GM19463 (cell line): ENCODE results near the gene ZNF778.
"Not testable (repeated sequence)": the region's sequence is repeated elsewhere in the genome, so short reads cannot be mapped to it uniquely, and the experiment has no call there.

ENCODE experiments used
- ATAC-seq: cut with Tn5 transposase; IDR thresholded peaks from one replicate; pipeline ENCODE4 v1.9.1; 2021; ENCODE audit warnings: mild to moderate bottlenecking, moderate library complexity; ENCODE audit not compliant: unreplicated experiment

ZNF778 gene

DNA sequence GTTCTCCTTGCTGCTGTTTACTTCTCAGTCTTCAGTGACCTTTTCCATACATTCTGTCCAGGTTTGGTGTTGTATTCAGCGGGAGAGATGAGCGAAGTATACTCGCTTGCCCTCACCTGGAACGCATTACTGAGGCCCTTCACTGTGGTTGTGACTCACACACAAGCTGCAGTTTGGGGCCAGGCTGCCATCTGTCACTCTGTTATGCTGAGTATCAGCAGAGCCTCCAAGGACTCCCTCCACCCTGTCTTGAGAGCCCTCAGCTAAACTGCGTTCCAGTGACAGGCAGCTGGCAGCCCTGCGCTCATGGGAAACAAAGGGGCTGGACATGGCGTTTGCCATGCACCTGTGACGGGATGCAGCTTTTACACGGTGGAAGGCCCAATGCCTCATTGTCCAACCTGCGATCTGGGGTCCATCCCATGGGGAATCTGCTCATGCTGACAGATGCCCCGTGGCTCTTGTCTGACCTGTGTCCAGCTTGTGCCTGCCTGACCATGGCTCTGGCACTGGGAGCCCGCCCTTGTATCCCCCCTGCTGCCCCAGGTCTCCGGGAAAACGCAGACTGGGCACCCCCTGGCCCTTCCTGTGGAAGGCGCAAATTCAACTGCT, 6.5 kb upstream of the ZNF778 start:
- no peak for ATAC-seq

DNA sequence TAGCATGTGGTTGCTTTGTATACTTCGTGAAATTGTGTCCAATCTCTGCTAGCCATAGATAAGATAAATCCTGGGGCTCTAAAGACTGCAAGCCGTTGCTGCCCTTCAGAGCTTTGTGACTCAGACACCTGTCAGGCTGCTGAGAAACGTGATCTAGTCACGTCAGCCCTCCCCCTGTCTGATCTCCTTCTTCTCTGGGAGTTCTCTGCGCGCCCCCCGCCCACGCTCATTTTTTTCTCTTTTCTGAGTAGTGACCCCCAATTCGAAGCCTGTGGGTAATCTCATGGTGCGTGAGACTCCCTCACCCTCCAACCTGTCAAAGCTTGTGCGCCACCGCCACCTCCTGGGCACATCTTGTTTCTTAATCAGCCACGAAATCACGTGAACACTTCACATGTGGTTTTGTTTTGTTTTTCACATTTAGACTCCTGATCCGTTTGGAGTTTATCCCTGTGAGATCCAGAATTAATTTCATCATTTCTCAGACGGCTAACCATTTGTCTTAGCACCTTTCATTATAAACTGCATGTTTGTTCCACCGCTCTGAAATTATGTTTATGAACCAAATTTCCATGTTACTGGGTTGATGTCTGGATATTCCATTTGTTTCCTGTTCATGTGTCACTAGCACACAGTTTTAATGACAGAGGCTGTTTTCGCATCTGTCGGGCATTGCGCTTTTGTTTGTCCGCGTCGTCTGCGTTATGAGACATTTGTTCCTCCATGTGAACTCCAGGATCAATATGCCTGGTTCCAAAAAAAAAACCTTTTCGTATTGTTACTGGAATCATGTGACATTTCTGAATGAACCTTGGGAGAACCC, 977 bp upstream of the ZNF778 start:
- ATAC-seq = no peak

DNA sequence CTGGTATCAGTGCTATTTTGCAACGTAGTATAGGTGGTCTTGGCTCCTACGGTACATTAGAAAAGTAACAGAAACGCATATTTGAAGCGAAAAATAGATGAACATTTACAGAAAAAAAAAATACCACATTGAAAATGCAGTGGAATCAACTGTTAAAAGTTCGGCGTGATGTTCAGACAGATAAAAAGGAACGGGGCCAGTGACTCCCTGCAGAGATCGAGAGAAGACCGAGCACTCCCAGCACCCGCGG, 440 bp upstream of the ZNF778 start:
- no peak for ATAC-seq

DNA sequence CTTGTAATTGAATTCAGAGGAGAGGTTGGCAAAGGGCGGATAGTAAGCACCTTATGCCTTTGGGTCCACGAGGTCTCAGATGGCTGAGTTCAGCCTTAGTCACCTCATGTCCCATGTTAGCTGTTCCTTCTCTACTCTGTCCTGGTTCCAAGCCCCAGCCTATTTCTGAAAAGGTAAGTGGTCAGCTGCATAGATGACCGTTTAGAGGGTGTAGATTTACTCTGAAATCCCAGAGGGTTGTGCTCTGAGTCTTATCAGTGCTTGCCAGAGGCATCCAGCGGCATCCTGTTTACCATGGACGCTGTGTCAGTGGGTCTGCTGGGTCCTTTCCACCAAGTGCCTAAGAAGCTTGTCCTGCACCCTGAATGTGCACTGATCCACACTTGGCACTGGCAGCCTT, 1.9 kb downstream of the ZNF778 start:
- no peak for ATAC-seq

DNA sequence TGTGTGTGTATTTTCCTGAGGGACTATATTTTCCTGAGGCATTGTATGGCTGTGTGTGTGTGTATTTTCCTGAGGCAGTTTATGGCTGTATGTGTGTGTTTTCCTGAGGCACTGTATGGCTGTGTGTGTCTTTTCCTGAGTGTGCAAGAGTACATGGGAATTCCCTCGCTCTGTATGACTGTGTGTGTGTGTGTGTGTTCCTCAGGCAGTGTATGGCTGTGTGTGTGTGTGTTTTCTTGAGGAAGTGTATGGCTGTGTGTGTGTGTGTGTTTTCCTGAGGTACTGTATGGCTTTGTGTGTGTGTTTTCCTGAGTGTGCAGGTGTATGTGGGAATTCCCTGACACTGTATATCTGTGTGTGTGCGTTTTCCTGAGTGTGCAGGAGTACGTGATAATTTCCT, 4.1 kb downstream of the ZNF778 start:
- ATAC-seq = no peak

DNA sequence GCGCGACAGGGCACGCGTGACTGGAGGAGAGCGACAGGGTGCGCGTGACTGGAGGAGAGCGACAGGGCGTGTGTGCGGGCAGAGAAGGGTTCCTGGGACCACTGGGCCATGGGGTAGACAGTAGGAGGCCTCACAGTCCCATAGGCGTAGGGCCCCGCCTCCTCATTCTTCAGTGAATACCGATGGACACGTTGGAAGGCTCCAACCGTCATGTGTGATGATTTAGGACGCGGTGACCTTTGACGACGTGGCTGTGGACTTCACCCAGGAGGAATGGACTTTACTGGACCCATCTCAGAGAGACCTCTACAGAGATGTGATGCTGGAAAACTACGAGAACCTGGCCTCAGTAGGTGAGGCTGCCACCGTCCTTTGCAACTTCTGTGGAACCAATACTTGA, 5.4 kb downstream of the ZNF778 start:
- ATAC-seq = no peak

DNA sequence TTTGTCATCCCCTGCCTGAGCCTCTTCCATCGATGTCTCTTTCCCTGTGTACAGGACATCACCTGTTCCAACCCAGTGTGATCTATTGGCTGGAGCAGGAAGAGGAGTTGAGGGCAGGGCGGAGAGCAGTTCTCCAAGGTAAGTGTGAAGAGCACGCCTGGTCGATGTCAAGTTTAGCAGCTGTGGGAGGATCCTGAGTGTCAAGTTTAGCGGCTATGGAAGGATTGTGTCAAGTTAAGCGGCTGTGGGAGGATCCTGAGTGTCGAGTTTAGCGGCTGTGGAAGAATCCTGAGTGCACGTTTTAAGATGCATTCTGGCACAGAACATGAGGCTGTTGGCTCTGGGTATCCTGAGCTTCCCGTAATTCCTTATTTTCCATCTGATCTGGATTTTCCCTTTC, 7.2 kb downstream of the ZNF778 start:
- no peak for ATAC-seq

DNA sequence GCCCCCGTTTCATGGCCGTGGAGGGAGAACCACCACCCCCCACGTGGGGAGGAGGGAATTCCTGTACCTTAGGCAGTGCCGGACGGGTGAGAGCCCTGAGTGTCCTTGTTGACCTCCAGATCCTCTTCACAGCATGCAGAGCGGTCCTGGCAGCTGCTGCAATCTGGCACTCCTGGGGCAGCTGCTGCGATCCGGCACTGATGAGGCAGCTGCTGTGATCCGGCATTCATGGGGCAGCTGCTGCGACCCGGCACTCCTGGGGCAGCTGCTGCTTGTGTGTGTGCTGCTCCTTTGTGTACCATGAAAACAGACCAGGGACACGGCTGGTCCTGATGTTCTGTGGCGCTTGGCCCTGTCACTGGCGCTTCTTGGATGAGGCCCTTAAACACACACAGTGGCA, 12.8 kb downstream of the ZNF778 start:
- no peak for ATAC-seq

DNA sequence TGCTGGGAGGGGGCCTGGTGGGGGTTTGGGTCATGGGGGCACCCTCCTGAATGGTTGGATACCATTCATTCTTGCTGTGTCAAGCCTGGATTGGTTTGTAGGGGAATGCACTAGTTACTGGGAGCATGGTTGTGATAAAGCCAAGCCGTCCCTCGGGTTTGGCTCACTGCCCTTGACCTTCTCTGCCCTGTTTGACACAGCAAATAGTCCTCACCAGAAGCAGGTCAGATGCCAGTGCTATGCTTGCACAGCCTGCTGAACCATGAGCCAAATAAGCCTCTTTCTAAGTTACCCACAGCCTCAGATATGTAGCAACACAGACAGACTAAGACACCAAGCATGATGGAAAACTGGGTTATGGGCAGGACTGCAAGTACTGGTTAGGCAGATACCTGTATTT, 14.6 kb downstream of the ZNF778 start:
- no peak for ATAC-seq

DNA sequence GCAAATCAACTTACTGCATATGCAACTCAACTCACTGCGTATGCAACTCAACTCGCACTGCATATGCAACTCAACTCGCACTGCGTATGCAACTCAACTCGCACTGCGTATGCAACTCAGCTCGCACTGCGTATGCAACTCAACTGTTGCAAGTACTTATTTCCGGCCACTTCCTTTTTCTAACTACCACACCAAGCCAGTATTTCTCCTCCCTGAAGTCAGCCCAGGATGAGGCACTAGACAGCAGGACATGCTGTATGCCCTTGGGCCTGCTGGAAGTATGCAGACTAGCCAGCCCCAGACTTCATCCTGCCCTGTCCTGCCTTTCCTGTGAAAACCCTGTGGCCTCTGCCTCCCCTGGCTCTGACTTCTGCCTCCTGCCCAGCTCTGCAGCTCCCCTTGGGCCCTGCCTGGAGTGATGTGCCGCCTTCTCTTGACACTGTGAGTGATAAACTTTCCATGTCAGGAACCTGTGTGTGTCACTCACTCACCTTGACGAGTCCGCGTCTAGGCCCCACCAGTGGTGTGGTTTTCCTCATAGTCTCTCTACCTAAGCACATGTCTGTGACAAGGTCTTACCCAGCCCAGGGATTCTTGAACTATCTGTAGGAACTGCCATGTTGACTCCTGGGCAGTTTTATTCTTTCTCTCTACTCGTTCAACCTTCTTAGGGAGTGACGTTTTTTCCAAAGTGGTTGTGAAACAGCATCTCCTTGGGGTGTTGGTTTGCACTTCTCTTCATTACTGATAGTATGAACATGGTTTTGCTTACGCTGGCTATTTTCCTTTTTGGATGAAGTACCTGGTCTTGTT, 16.4 kb downstream of the ZNF778 start:
- ATAC-seq = no peak

DNA sequence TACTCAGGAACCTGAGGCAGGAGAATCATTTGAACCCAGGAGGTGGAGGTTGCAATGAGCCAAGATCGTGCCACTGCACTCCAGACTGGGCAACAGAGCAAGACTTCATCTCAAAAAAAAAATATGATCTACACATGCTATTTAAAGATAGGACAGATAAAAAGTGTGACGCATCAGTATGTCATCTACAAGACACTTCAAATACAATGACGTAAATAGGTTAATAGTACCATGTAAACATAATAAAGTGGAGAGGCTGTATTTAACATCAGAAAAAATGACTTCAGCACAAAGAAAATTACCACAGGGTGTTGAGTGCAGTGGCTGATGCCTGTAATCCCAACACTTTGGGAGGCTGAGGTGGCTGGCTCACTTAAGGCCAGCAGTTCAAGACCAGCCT, 20.2 kb downstream of the ZNF778 start:
- no peak for ATAC-seq

DNA sequence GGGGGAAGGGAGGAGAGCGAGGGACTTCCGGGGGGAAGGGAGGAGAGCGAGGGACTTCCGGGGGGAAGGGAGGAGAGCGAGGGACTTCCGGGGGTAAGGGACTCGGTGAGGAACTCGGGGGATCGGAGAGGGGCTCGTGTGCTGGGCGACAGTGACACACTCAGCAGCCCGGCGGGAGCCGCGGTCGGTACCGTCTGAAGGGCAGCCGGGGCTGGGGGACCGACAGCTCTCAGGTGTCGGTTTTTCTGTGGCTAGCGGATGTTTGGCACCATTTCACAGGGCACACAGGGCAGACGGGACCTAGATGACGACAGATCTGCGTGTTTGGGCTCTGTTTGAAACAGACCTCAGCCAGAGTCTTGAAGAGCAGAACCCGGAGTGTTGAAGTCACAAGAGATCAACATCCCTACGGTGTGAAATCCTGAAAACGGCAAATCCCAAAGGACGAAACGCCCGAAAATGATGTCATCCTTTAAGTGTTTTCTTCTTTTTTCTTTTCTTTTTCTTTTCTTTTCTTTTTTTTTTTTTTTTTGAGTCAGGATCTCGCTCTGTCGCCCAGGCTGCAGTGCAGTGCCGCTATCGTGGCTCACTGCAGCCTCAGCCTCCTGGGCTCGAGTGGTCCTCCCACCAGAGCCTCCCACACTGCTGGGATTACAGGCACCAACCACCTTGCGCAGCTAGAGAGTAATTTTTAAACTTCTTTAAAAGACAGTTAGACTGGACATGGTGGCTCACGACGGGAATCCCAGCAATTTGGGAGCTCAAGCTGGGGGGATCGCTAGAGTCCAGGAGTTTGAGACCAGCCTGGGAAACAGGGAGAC, 23.9 kb downstream of the ZNF778 start:
- peak; percentile 70 for ATAC-seq

DNA sequence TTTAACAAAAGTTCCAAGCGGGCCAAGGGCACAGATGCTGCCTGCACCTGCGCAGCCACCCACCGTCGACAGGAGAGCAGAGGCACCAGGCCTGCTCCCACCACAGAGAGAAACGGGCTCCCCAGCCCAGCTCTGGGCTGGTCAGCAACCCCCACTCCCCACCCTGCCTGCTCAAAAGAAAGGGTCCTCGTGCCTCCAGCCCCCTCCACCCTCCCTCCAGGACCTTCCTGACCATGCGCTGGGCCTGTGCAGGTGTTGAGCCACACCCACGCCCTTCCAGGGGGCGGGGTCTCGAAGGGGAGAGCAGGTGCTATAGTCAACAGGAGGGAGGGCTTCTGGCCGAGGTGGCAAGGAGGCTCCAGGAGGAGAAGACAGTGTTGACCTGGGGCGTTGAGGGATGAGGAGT, 25.3 kb downstream of the ZNF778 start:
- ATAC-seq = no peak

DNA sequence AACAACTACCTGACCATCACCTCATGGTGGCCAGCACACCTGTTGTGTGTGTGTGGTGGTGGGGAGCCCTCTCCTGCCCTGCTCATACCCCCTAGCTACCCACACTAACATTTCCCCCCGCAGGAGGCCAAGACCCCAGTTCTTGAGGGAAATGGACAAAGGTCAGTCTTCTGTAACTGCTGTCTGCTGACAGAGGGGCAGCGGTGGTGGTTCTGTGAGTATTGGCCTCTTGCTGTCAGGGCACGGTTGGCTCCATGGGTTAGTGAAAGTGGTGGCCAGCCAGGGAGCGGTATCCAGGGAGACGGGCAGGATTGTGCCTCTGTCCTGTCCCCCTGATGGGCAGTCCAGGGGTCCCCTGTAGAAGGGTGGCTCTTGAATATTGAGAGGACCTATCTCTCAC, 26.2 kb downstream of the ZNF778 start:
- ATAC-seq = no peak

DNA sequence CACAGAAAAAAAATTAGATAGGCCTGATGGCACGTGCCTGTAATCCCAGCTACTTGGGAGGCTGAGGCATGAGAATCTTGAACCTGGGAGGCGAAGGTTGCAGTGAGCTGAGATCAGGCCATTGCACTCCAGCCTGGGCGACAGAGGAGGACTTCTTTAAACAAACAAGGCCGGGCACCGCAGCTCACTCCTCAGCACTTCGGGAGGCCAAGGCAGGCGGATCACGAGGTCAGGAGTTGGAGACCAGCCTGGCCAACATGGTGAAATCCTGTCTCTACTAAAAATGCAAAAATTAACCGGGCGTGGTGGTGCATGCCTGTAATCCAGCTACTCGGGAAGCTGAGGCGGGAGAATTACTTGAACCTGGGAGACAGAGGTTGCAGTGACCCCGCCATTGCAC, 26.8 kb downstream of the ZNF778 start:
- ATAC-seq = not testable (repeated sequence)

DNA sequence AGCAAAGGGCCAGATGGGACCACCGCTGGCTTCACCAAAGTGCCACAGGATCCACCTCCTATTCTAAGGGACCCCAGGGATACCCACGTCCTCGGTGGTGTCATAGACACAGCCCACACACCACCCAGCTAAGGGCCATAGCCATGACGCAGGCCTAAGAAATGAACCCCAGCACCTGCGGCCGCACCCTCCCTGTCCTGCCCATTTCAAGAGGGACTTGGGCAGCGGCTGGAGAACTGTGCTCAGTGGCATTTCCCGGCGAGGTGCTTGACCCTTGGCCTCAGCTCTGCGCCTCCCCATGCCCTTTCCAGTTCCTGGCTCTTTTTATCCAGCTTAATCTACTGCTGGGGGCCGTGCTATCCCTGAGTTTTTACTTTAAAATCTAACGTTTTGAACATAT, 27.3 kb downstream of the ZNF778 start:
- no peak for ATAC-seq

DNA sequence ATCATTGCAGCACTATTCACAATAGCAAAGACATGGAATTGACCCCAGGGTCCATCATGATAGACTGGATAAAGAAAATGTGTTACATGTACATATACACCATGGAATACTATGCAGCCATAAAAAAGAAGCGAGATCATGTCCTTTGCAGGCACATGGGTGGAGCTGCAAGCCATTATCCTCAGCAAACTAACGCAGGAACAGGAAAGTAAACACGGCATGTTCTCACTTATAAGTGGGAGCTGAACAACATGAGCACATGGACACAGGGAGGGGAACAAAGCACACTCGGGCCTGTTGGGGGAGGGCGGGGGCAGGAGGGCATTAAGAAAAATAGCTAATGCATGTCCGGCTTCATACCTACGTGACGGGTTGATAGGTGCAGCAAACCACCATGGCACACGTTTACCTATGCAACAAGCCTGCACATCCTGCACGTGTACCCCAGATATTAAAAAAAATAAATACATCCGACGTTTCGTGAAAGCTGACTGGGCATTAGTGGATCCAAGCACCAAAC, 28.9 kb downstream of the ZNF778 start:
- no peak for ATAC-seq

DNA sequence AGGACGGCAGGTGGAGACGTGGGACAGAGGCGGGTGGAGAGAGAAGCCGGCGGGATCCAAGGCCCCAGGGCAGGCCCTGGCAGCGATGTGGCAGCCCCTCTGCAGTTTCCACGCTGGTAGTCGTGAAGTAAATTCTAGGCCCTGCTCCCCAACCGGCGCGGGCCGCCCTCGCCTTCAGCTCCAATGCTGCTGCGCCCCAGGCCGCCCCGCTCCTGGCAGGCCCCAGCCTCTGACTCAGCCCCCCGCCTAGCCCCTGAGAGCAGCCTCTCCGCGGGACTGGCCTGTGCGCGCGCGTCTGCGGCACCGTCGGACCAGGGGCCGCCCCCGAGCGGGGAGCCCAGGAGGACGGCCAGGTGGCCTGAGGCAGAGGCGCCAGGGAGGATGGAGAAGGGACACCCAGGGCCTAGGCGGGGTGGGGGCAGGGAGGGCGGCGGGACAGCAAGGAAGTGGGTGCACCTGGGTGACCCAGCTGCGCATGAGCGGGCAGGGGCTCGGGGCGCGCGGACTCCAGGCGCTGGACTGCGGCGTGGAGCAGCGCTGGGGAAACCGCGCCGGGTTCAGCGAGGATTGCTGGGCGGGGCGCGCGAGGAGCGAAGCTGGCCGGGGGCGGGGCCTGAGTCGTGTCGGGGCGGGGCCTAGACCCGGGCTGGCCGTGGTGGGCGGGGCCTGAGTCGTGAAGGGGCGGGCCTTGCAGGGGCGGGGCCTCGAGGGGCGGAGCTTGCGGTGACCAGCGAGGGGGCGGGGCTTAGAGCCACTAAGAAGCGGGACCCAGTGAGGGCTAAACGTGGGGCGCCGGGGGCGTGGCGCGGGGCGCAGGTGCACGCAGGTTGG, 29.6 kb downstream of the ZNF778 start:
- ATAC-seq = peak; percentile 73

DNA sequence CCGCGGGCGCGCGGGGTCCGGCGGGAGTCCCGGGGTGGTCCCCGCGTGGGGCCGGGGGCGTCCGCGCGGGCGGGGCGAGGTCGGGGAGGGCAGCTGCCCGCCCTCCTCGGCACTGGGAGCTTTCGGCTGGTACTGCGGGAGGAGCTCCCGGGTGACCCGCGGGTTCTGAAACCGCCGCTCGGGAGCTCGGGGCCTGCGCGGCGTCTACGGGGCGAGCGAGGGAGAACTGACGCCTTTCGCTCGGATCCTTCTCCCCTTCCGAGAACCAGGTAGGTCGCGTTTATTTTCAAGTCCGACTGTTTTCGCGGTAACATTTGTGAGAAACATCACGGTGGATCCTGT, 30.2 kb downstream of the ZNF778 start:
- not testable (repeated sequence) for ATAC-seq
